GM19395 (cell line): ENCODE data around the gene KIAA1217.
"Not testable (repeated sequence)": the region's sequence is repeated elsewhere in the genome, so short reads cannot be mapped to it uniquely, and the experiment has no call there.

Experiments used
- ATAC-seq: cut with Tn5 transposase; IDR thresholded peaks from one replicate; pipeline ENCODE4 v1.9.1; 2021; ENCODE audit warnings: mild to moderate bottlenecking, moderate library complexity; ENCODE audit not compliant: unreplicated experiment

The KIAA1217 gene

DNA sequence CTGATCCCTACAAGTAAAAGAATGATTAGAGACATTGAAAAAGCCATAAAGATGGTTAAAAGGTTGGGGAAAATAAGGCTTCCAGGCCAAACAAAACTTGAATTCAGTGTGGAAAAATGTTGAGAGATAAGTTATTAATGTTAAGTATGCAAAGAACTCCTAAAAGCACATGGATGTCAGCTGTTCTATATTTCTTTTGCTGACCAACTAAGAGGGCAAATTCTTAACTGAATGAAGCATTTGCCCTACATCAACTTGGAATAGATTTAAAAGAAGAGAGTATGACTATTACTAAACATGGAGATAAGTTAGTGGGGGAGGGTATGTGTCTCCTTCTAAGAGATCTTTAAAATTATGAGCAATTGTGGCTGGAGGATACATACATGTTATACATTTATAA lies 124.8 kb downstream of the KIAA1217 start:
- no peak for ATAC-seq

GRCh38 chr10:24334279-24334939 lies 125.5 kb downstream of the KIAA1217 start:
- no peak for ATAC-seq

GRCh38 chr10:24337723-24338122 lies 128.8 kb downstream of the KIAA1217 start:
- ATAC-seq = not testable (repeated sequence)

DNA sequence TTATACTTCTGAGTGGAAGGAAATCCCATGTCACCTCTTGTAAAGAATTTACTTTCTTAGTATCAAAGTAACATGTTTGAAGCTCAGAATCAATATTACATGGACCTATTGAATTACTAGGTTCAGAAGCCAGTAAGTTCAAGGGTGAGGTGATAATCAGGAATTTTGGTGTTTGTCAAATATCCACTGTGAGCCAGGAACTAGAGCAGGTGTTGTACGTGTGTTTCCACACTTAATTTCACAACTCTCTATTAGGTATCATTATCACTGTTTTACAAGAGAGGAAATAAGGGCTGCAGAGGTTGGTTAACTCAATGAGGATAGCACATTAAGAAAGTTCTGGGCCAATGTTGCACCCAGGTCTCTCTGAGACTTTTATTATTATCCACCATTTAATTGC lies 130.4 kb downstream of the KIAA1217 start:
- ATAC-seq = no peak

DNA sequence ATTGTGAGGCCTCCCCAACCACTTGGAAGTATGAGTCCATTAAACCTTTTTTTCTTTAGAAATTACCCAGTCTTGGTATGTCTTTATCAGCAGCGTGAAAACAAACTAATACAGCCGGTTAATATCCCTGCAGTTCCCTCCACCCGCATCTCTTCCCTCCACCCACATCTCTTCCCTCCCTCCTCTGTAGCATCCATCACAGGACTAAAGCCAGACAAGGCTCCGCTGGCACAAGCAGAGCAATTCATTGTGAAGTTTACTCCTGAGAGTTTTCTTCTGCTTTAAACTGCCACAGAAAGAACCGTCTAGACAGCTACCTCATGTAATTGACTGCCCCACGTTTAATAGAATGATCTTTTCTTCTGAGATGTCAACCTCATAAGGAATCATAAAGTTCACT lies 131.5 kb downstream of the KIAA1217 start:
- ATAC-seq = no peak

DNA sequence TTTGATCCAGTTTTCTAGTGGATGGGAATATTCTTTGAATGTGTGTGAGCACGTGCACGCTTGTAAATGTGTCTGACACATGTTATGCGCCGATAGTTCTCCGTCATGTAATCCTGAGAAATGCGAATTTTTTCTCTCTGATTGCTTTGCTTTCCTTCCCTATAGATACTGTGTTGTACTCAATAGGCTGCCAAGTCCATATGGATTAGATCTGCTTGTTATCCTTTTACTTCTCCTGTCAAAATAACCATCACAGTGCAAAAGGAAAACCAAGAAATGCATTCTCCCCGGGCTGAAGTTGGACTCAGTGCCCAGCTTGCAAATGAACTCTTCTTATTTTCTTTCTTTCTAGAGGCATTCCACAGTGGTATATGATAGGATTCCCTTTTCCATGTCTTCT lies 131.9 kb downstream of the KIAA1217 start:
- no peak for ATAC-seq

GRCh38 chr10:24341371-24341770 lies 132.4 kb downstream of the KIAA1217 start:
- no peak for ATAC-seq

GRCh38 chr10:24341897-24342296 lies 133.0 kb downstream of the KIAA1217 start:
- no peak for ATAC-seq

DNA sequence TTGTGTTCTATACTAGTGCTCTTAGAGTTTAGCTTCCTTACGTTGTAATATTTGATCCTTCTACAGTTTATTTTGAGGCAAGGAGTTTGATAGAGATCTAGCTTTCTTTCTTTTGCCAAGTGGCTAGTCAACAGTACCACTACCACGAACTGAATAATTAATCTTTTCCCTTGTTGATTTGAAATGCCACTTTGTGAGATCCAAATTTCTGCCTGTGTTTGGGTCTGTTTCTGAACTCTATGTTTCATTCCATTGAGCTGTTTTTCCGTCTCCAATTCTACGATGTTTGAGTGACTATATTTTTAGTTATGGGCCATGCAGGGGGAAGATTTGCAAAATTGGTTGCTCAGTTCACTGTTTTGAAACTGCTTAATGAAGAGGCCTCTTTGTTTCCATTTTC lies 134.7 kb downstream of the KIAA1217 start:
- ATAC-seq = no peak

- no peak for ATAC-seq
These were observed 135.3 kb downstream of the KIAA1217 start for GRCh38 chr10:24344279-24344678.

- ATAC-seq = no peak
These were observed 135.9 kb downstream of the KIAA1217 start for GRCh38 chr10:24344695-24345463.

- ATAC-seq = no peak
These were observed 138.1 kb downstream of the KIAA1217 start for GRCh38 chr10:24346877-24347519.

- no peak for ATAC-seq
These were observed 140.6 kb downstream of the KIAA1217 start for GRCh38 chr10:24349379-24350001.

GRCh38 chr10:24350070-24350921 lies 141.4 kb downstream of the KIAA1217 start:
- no peak for ATAC-seq

DNA sequence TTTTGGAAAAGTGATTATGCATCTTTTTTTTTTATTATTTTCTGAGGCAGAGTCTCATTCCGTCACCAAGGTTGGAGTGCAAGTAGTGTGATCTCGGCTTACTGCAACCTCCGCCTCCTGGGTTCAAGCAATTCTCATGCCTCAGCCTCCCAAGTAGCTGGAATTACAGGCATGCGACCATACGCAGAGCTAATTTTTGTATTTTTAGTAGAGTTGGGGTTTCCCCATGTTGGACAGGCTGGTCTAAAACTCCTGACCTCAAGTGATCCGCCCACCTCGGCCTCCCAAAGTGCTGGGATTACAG lies 141.9 kb downstream of the KIAA1217 start:
- ATAC-seq = not testable (repeated sequence)

DNA sequence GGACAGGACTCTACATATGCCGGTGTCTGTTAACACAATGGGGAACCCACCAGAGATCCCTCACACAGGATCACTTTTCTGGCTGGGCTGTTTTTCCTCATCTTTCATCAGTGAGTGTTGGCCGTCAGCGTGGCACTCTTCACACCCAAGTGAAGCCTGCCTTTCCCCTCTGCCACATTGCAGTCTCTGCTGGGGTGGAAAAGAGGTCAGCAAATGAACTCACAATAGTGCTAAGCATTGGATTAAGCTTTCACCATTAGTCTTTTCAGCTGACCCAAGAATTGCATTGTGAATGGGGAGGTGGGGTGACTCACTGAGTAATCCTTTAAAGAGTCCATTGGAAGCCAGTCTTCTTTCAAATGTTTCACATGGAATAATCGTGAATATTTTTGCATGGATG lies 143.0 kb downstream of the KIAA1217 start:
- ATAC-seq = no peak

DNA sequence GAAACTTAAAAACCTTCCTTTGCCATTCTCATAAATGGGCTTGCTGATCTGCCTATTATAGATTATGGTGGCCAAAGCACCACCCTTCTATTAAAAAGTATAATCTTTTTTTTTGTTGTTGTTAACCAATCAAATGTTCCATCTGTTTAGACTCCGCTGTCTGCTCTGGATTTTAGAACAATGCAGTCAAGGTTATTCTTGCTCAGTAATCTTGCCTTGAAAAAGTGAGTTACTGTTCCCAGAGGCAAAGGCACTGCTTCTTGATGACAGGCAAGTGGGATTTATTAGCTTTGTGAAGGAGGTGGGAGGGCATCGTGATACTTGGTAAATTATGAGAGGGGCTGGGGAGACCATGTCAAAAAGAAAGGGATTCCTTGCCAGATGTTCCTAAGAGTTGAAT lies 143.5 kb downstream of the KIAA1217 start:
- ATAC-seq = no peak

GRCh38 chr10:24353319-24353718 lies 144.4 kb downstream of the KIAA1217 start:
- ATAC-seq = no peak

- ATAC-seq = no peak
These were observed 146.2 kb downstream of the KIAA1217 start for GRCh38 chr10:24355056-24355688.

DNA sequence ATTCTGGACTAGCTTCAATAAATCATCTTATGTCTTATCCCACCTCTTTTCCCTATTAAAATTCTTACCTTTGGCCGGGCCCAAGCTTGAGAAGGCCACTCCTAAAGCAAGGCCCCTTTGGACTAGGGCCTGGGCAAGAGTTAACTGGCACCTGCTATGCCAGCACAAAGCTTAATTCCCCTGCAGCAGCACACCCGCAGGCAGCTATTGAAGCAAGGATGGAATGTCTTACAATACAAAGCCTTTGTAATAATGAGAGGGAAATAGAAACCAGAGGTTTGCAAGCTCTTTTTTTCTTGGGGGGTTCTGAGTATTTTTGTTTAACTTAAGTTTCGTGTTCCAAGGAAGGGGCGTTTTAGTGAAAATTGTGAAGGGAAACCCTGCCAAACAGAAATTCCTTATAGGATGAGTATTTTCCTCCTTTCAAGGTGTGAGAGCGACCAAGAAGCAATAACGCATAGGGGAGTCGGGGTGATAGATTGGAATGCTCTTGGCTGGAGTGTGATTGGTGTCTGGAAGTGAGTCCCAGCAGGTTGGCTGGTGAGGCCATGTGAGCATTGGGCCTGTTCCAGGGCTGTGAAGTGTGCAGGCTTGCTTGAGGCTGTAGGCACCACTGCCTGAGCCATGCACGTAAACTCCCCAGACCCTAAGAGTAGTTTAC lies 148.5 kb downstream of the KIAA1217 start:
- no peak for ATAC-seq
